Hippocampal formation (tissue), 2 donors: ENCODE results near the gene RPS6KA2.
"Not testable (repeated sequence)": the region's sequence is repeated elsewhere in the genome, so short reads cannot be mapped to it uniquely, and the experiment has no call there.

ENCODE experiments used
- DNase-seq, 2 donors: peaks; one replicate each; lab custom pipeline; 2025; lab: John Stamatoyannopoulos, UW

Gene RPS6KA2

DNA sequence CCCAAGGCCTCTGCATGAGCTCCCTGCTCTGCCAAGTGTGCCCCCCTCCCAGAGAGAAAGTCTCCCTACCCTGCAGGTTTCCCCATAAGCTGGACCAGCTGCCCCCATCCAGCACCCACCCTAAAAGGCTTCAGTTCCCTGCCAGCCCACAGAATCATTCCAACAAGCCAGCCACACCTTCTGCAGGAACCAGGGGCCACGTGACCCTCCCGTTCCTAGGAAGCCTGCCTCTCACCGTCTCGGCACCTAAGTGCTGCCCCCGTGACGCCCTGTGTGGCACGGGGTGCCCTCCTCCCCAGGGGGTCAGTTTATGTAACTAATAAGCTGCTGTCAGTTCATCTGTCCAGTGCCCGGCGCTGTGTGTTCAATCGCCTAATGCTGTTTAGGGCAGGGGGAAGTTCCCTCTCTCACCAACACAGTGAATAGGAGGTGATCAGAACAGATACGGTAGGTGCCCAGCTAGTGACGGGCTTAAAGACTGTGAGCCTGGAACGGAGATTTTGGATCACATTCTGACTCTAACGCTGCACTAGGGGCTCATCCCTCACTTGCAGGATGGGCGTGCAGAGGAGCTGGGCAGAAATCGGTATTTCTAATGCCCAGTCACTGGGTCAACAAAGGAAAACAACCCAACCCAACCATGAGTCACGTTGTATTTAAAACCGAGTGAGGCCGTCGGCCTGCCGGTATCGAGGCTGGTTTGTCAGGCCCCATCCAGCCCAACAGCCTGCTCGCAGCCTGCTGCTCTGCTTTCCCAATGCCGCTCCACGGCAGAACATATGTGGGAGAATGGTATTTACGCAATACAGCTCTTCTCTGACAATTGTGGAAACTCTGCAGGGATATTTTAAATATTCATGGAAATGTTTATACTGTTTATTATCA is 96.6 kb downstream of the RPS6KA2 start:
- DNase-seq: no peak

DNA sequence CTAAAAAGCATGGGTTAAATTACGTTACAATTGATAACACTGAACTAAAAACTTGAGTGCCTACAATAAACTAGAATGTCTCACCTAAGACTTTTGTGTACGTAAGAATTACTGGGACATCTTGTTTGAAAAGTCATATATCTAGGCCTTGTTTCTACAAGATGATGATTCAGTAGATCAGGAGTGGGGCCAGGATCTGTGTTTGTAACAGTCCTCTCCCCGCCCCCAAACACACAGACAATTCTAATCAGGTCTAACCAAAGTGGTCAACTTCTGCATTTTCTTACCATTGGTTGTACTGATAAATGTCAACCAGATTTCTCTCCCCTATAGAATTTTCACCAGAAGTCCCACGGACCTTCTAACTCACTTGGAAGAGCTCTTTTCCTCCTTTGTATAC is 97.5 kb downstream of the RPS6KA2 start:
- no peak for DNase-seq

DNA sequence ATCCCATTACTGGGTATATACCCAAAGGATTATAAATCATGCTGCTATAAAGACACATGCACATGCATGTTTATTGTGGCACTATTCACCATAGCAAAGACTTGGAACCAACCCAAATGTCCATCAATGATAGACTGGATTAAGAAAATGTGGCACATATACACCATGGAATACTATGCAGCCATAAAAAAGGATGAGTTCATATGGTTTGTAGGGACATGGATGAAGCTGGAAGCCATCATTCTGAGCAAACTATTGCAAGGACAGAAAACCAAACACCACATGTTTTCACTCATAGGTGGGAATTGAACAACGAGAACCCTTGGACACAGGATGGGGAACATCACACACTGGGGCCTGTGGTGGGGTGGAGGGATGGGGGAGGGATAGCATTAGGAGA is 98.0 kb downstream of the RPS6KA2 start:
- not testable (repeated sequence) for DNase-seq

DNA sequence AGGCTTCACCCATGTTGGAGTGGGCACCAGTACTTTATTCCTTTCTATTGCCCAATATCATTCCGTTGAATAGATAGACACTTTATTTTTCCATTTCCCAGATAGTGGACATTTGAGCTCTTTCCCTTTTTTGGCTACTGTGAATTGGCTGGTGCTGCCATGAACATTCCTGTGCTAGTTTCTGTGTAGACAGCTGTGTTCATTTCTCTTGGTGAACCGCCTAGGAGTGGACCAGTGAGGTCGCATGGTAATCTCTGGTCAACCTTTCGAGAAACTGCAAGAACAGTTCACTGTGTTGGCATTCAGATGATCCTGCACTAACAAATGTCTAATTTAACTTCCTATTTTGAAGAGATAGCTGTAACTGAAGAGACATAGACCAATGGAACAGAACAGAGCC is 99.2 kb downstream of the RPS6KA2 start:
- no peak for DNase-seq

DNA sequence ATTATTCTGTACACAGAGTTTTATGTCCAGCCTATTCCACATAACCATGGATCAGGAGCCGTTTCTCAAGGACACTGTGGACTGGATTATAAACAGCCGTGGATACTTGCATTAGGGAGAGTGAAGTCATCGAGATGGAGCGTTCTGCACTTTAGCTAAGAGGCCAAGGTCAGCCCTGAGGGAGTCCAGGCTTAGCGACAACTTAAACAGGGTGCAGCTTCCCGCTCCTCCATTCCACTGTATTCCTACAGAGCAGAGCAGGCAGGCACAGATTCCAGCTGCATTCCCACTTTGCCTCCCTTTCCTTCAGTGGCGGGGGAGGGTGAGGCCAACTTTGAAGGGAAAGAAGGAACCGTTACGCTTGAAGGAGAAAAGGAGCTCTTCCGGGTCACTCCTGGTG is 100.1 kb downstream of the RPS6KA2 start:
- DNase-seq: no peak

DNA sequence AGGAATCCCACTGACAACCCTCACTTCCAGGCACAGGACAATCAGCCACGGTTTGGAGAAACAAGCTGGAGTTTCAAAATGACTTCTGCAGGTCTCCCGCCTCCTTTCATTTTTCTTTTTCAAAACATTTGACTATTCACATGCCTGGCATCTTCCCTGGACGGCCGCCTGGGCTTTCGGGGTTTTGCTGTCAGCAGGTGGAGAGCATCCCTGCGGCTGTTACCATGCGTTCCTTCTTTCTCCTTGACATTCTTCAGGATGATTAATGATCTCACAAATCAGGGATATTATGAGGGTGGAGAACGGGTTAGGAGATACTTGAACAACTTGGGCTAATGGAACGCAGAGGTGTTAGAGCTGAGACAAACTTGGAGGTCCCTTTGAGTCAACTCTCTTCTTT is 101.5 kb downstream of the RPS6KA2 start:
- no peak for DNase-seq

DNA sequence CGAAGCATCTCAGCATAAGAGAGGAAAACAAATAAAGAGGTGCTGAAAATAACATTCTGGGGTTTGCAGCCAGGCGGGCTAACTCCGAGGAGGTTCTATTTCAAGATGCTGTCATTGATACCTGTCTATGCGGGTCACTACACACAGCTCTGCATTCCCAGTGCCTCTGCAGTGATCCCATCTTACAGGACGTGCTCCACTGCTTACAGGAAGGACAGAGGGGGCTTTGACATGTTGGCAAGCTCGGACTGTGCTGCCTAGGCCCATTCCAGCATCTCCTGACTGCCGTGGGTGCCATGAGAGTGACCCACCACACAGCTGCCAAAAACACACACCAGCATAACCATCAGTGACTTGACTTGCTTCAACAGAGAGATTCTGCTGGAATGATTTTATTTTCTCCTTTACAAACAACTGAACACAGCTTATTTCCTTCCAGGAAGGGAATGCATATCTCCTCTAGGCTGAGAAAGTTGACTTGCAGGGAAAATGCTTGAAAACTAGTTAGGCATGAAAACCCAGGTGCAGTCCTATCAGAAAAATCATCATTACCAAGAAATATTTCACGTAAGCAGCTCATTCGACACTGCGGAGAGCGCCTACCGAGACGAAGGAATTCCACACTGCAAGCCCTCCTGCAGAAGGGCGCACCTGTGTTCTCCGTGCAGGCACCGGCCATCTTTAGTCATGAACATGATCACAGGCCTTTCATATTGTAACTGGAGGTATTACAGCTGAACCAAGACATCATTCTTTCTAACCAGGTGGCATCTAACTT is 103.1 kb downstream of the RPS6KA2 start:
- DNase-seq: no peak

DNA sequence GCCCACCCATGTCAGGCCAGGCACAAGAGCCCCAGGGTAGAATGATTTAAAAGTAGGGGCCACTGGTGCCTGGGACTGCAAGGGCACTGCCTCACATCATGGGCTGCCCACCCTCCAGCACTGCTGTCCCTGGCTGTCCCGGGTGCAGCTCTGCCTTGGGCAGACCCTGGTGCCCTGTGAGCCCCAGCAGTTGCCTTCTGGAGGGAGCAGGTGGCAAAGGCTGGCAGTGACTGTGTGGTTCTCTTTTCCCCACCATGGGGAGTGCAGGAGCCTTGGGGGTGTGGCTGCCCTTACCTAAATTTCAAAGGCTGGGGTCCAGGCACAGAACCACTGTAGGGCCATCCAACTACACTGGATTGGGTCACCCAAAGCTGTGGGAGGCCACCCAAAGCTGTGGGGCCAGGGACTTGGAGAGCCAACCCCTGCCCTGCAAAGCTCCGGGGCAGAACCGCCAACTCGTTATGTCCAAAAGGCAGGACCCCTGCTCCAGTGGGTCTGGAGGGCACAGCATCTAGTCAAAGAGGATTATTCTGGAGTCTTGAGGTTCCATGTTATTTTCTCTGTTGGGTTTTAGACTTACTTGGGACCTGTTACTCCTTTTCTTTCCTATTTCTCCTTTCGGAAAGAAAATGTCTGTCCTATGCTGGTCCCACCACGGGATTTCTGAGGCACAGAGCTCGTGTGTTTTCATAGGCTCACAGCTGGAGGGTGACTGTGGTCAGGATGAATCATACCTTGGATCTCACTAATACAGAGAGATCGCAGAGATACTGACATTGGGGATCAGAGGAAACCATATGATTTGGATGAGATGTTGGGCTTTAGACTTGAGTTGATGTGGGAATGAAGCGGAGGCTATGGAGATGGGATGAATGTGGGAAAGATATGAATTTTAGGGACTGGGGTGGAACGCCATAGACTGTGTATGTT is 105.9 kb downstream of the RPS6KA2 start:
- DNase-seq: no peak

DNA sequence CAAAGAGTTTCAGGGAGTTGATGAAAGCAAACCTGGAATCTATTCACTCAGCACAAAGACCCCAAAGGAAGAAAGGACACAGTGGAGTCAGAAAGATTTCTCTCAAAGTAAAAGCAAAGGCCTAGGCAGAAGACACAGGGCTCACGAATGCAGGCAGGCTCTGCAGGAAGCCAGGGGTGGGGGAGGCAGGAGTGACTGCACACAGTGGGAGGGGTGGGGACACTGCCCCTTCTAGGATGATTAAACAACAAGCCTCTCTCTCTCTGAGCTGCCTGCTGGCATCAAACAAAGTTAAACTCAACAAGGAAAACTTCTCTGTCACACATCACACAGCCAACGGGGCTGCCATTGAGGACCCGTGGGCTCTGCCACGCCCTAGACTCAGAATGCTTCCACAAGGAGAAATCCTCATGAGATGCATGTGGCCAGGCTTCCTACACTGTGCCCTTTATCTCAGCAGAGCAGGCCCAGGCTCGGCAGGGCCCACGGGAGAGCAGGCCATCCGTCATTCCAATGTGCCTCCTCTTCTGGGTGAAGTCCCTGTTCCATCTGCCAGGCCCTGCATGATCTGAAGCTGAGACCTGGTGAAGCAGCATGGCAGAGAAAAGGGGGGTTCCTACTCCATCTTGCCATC is 110.7 kb downstream of the RPS6KA2 start:
- no peak for DNase-seq

DNA sequence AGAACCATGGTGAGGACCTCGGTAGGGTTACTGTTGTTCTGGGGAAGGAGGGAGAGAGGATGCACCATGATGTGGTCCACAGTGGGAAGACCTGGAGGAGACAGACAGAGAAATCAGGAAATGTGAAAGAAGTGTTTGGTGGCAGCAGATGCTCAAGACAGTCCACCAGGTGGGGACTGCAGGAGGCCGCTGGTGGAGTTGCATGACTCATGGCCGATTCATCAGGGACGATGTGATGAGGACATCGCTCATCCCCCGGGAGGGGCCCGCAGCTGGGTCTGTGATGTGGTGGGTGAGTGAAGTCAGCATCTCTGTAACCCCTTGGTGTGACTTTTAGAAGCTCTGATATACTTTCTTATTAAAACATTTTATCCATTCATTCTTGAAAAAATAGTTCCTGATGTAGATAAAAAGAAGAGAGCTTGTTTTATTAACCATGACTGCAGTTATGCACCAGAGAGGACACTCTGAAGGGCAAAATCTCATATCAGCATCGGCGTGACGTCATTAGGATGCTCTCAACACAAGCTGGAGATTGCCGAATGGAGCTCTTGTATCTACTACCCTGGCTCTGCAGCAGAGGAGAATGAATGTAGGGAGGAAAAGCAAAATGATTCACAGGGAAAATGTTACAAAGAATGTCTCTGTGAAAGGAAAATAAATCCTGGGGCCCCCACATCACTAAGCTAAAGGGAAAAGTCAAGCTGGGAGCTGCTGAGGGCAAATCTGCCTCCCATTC is 111.8 kb downstream of the RPS6KA2 start:
- DNase-seq: no peak

DNA sequence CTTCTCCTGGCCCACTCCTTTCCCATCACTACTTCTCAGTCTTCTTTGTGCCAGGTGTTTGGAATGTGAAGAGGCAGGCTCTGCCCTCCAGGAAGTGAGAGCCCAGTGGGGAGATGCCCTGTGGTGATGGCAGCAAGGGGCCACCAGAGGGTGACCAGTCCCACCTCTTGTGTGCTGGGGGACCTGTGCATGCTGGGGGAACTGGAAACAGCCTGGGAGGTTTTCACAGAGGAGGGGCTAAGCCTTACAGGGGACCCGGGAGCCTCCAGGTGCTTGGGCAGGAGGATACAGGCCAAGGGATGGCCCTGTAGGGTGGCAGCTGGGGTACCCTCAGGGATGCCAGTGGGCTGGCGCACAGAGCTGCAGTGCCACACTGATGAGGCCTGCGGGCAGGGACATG is 112.9 kb downstream of the RPS6KA2 start:
- no peak for DNase-seq

DNA sequence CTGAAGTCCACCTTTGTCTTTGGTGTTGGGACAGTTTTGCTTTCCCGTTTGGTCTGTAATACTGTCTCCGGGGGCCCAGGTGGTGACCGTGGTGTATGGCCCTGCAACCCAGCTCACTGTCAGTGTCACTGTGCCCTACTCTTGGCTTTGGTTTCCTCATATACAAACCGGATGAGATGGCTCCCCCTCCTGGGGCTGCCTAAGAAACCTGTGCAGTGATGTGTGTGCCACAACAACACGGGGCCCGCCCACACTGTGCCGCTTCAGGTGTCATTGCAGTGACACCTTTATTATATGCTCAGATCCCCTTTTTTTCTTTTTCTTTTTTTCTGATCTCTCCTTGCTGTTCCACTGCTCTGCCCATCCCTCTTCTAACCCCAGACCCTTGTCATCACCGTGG is 114.5 kb downstream of the RPS6KA2 start:
- DNase-seq: no peak

DNA sequence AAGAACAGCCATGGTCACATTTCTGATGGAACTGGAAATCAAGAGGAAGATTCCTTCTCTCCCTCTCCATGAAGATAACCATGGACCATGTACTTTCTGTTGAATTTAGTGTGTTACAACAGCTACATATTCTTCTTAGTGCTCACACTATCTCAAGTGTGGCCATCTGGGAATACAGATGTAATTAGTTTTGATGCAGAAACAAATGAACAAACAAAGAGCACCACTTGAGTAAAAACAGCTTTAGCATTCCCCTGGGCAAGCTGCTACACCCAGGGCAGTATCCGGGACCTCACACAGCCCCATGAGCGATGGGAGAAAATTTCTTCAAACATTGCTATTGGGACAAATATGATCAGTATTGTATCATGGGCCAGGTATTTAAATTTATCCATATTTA is 115.7 kb downstream of the RPS6KA2 start:
- DNase-seq: no peak

DNA sequence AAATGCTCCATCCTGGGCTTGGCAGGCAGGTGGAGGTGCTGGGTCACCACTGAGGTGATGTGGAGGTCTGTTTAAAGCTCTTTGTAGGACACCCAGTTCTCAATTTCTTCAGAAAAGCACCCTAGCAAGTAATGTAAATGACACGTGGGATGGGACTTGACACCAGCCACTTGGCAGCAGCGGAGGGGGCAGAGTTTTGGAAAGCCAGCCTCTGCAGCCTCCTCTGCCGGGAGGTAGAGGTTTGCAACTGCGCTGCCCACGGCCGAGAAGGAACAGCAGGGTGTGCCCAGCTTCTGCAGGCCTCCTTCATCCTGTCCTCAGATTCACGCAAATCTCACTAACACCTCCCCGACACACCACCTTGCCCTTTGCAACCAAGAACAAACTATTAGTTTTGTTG is 117.9 kb downstream of the RPS6KA2 start:
- DNase-seq: no peak

DNA sequence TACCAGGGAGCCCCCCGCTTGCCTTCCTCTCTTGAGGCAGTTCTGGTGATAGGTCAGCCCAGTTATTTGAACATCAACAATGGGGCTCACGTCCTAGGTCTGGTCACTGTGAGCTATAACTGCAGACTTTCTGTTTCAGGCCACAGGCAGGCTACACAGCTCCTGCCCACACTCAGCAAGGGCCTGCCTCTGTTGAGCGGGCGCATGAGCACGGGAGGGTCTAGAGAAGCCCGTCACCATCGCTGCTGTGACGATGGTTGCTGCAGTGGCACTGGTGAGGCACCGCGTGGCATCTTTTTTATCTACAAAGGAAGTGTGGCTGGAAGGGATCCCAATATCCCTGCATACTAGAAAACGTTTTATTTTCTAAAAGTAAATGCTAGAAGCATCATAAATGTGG is 118.3 kb downstream of the RPS6KA2 start:
- no peak for DNase-seq

DNA sequence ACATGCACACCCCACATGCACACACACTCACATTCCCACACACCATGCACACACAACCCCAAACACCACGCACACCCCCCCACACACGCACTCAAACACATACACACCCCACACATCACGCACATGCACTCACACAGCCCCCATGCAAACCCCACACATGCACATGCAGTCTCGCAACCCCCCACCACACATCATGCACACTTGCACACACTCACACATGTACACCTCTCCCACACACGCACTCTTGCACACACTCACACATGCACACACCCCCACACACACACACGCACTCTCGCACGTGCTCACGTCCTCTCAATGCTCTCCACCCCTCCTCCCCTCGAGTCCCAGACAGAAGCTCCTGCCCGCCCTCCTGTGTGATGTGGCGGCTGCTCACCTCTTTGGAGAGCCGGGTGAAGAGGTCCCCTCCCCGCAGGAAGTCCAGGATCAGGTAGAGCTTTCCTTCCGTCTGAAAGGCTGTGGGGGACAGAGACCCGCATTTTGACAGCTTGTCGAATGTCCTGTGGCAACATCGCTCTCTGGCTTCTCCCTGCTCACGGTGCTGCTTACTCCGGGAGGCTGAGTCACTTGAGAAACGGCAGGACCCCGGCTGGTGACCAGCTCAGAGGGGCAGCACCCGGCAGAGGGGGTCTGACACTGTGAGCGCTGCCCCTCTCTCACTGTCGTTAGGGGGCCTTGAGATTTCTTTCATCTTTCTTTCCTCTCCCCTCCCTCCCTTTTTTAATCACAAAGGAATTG is 119.1 kb downstream of the RPS6KA2 start:
- no peak for DNase-seq

DNA sequence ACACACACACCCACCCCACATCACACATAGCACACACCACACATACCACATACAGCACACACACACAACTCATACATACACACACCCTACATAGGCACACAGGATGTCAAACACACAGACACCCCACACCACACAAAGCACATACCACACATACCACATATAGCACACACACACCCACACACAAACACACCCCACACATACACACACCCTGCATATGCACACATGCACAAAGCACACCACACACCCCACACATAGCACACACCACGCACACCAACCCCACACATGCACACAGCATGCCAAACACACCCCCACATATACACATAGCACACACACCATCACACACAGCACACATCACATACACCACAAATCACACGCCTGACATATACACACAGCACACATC is 119.7 kb downstream of the RPS6KA2 start:
- no peak for DNase-seq

DNA sequence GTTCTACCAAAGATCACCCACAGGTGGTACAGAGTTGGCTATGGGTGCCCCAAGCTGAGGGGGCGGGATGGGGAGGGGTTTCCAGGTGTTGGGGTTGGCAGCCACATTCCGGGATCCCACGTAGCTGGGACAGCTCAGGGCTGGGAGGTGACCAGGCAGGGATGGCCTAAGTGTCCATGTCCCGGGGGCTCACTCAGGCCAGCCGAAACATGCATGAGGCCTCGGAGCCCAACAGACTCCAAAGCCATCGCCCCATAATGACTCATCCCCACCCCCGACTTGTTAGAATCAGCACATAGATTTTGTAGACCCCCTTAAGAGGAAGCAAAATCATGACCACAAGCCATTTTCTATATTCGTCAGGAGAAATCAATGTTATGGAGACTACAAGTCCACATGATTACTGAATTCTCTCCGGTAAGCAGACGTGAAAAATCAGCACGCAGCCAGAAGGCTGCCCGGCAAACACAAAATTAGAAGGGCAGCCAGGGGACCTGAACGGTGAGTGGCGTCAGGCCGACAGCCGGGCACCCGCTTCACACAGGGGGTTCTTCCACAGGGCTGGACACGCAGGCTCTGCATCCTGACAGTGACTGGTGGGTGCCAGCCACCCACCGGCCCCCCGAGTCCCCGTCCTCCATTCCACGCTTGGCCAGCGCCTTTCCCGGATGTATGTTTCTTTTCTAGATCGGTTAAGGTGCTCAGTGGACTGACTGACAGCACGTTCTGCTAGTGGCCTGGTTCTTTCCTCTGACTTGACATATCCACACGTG is 121.7 kb downstream of the RPS6KA2 start:
- no peak for DNase-seq

DNA sequence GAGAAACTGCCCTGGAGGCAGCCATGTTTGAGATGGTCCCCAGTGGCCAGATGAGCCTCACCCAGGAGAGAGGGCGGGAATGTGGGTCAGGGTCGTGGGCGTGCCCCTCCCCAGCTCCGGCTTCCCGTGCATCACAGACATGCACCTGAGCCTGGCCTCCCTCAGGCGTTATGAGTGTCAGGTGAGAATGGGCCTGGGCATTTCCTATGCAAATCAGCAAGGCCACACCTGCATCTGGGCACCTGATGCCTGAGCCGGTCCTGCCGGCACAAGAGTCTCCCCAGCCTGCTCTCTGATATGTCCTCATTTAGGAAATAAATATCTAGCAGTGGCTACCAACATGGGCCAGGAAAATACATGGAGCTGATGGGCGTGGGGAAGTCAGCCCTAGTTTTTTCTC is 123.0 kb downstream of the RPS6KA2 start:
- no peak for DNase-seq
